AG10803 (cell line): ENCODE measurements around the gene AFAP1L1.

Experiments used
- DNase-seq: peaks from one replicate; pipeline ENCODE4 v3.0.0; 2010; ENCODE audit warnings: low read depth
- H3K4me3 ChIP-seq: 2 replicates; pipeline ENCODE4 v1.5.1; 2011; ENCODE audit warnings: mild to moderate bottlenecking, low read length, control low read depth
- TF ChIP-seq, protein P1 (sequence below): conservative IDR thresholded peaks from 2 replicates; pipeline ENCODE4 v1.5.1; 2011; ENCODE audit warnings: mild to moderate bottlenecking, low read length, control low read depth, inconsistent platforms

The AFAP1L1 gene

DNA sequence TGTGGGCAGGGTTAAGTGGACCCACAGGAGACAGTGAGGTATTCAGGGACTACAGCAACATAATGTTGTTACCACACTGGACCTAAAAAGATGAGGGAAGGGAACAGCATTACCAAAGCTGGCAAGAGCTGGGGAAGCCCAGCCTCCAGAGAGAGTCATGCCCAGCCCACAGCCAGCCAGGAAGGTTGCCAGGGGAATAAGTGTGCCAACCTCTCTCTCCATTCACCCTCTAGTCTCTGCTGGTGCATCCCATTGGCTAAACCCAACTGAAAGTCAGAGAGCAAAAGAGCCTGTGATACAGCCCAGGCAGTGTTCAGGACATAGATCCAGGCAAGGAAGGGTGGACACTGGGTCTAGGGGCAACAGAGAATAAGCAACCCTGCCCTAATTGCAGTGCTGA lies 35.8 kb upstream of the AFAP1L1 start:
- no peak for DNase-seq
- TF ChIP-seq, protein P1, sequence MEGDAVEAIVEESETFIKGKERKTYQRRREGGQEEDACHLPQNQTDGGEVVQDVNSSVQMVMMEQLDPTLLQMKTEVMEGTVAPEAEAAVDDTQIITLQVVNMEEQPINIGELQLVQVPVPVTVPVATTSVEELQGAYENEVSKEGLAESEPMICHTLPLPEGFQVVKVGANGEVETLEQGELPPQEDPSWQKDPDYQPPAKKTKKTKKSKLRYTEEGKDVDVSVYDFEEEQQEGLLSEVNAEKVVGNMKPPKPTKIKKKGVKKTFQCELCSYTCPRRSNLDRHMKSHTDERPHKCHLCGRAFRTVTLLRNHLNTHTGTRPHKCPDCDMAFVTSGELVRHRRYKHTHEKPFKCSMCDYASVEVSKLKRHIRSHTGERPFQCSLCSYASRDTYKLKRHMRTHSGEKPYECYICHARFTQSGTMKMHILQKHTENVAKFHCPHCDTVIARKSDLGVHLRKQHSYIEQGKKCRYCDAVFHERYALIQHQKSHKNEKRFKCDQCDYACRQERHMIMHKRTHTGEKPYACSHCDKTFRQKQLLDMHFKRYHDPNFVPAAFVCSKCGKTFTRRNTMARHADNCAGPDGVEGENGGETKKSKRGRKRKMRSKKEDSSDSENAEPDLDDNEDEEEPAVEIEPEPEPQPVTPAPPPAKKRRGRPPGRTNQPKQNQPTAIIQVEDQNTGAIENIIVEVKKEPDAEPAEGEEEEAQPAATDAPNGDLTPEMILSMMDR = no peak
- no peak overlapping the region for H3K4me3 ChIP-seq

DNA sequence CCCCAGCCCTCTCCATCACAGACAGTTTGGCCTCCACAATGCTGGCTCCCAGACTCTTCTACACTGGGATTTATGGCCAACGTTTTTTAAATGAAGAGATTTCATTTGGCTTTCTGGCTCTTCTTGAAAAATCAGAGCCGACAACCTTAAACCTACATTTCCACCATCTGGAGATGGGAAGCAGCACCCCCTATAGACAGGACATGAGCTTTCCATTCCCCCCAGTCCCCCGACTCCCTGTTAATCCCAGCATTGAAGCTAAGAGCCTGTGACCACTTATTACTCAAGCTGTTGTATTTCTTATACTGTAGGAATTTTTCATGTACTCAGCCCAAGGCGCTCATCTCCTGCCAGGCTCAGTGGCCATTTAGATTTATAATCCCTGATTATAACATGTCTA lies 34.0 kb upstream of the AFAP1L1 start:
- TF ChIP-seq, protein P1 = 0 out of 2 replicates have a peak, but pooled peaks have one; percentile 18
- no peak overlapping the region for H3K4me3 ChIP-seq
- no peak for DNase-seq

DNA sequence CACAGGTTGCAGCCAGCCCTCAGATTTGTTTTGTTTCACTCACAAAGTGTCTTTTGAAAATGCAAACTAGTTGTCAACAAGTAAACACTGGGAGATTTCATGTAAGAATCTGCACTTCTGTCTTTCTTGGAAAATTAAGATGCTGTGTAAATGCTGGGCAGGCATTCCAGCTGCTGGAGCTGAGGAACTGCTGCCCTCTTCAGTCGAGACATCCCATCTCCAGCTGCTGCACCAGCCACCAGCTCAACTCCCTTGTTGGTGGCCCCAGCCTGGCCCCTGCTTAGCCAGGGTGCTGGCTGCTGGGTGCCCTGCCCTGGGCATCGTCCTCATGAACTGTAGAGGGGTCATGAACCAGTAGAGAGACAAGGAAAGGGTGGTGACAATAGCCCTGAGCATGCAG lies 33.1 kb upstream of the AFAP1L1 start:
- TF ChIP-seq, protein P1 = peak; percentile 38
- no peak for DNase-seq
- no peak overlapping the region for H3K4me3 ChIP-seq

DNA sequence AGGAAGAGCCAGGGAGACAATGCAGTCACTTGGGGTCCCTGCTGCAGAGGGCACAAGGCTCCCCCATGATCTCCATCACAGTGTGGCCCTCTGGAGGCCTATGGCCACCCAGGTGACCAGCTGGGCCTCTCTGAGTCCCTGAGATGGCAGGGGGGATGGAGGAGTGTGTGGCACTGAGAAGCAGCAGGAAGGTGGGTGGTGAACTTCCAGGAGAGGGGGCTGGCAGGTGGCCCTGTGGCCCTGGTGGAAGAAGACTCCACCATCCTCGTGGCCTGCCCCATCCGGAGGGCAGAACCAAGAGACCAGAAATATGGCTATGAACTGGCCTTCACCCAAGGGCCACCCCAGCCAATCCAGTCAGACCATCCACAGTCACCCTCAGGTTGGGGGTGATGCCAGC lies 31.7 kb upstream of the AFAP1L1 start:
- H3K4me3 ChIP-seq = no peak overlapping the region
- TF ChIP-seq, protein P1 = no peak
- no peak for DNase-seq

DNA sequence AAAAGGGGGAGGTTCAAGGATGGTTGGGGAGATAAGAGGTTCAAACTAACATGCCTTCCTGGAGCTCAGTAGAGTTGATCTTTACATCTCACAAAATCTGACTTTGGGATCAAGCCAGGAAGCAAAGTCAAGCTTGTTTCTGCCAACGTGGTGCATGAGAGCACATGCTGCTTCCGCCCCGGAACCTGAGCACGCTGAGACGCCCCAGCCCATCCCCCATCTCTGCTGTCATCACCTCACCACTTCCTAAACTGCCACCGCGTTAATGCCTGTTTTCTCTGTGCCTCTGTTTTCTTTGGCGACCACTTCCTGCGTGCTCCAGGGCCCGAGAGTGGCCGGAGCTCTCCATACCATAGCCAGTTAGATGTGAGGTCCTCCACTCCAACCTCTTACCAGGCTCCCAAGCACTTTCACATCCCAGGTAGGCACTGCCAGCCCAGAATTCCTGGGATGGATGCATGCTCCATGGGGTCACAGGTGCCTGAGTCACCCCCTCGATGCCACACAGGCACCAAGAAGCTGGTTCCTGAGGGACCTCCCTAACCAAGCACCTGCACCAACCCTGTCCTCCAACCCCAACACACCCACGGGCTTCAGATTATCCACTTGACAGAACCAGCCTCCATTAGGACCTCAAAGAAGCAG lies 31.2 kb upstream of the AFAP1L1 start:
- no peak overlapping the region for H3K4me3 ChIP-seq
- TF ChIP-seq, protein P1 = no peak
- no peak for DNase-seq

DNA sequence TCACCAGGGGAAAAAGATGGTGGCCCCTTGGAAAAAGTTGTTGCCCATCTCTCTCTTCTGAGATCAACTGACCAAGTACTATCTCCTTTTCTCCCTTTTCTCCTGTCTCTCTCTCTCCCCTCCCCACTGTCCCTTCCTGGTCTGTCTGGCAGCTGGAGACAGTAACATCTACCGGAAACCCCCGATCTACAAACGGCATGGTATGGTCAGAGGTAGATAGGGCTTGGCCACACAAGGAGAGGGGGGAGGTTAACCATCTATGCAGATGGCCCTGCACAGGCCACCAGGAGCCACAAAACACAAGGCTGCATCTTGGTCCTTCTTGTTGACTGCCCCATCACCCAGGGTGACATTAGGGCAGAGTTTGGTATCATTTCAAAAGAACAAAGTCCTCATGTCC lies 29.3 kb upstream of the AFAP1L1 start:
- DNase-seq = no peak
- H3K4me3 ChIP-seq = no peak overlapping the region
- TF ChIP-seq, protein P1 = no peak

DNA sequence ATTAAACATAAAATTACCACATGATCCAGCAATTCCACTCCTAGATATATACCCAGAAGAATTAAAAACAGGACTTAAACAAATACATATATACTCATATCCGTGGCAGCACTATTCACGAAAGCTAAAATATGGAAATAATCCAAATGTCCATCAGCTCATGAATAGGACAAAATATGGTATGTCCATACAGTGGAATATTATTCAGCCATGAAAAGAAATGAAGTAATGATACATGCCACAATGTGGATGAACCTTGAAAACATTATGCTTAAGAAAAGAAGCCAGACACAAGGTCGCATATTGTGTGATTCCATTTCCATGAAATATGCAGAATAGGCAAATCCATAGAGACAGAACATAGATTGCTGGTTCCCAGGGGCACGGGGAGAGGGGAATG lies 24.8 kb upstream of the AFAP1L1 start:
- no peak overlapping the region for H3K4me3 ChIP-seq
- TF ChIP-seq, protein P1 = no peak
- DNase-seq = no peak
